HG03280 (cell line): Measurements from ENCODE around the gene ASXL1.
"Not testable (repeated sequence)": the region's sequence is repeated elsewhere in the genome, so short reads cannot be mapped to it uniquely, and the experiment has no call there.

ENCODE experiments used
- ATAC-seq: cut with Tn5 transposase; IDR thresholded peaks from one replicate; pipeline ENCODE4 v1.9.1; 2021; ENCODE audit warnings: mild to moderate bottlenecking, moderate library complexity; ENCODE audit not compliant: unreplicated experiment

ASXL1 gene

GRCh38 chr20:32357869-32358631 is at the start of gene ASXL1:
Gene ASXL1, plus strand, starts transcription at chr20:32358331. Its CDS starts 445 bp downstream, at chr20:32358776.
- peak; percentile 79 for ATAC-seq

GRCh38 chr20:32312718-32313424 is 45.3 kb upstream of the ASXL1 start:
- ATAC-seq, result no peak

GRCh38 chr20:32314768-32315167 is 43.4 kb upstream of the ASXL1 start:
- ATAC-seq, result no peak

- ATAC-seq, result no peak
These were observed 42.7 kb upstream of the ASXL1 start for GRCh38 chr20:32315399-32315798.

- no peak for ATAC-seq
These were observed 42.2 kb upstream of the ASXL1 start for GRCh38 chr20:32315891-32316290.

- no peak for ATAC-seq
These were observed 41.5 kb upstream of the ASXL1 start for GRCh38 chr20:32316667-32317066.

- no peak for ATAC-seq
These were observed 39.0 kb upstream of the ASXL1 start for GRCh38 chr20:32319100-32319499.

GRCh38 chr20:32320305-32320704 is 37.8 kb upstream of the ASXL1 start:
- ATAC-seq, result no peak

GRCh38 chr20:32321390-32321789 is 36.7 kb upstream of the ASXL1 start:
- no peak for ATAC-seq

- ATAC-seq, result not testable (repeated sequence)
These were observed 35.9 kb upstream of the ASXL1 start for GRCh38 chr20:32322260-32322659.

GRCh38 chr20:32323761-32324160 is 34.4 kb upstream of the ASXL1 start:
- not testable (repeated sequence) for ATAC-seq

GRCh38 chr20:32325706-32326503 is 32.2 kb upstream of the ASXL1 start:
- ATAC-seq, result no peak

GRCh38 chr20:32326504-32326845 is 31.7 kb upstream of the ASXL1 start:
- ATAC-seq, result no peak

GRCh38 chr20:32327087-32327681 is 30.9 kb upstream of the ASXL1 start:
- no peak for ATAC-seq

GRCh38 chr20:32329817-32330554 is 28.1 kb upstream of the ASXL1 start:
- no peak for ATAC-seq

GRCh38 chr20:32330555-32330897 is 27.6 kb upstream of the ASXL1 start:
- no peak for ATAC-seq

- peak; percentile 4 for ATAC-seq
These were observed 25.5 kb upstream of the ASXL1 start for GRCh38 chr20:32332614-32333013.

- ATAC-seq, result peak; percentile 55
These were observed 24.7 kb upstream of the ASXL1 start for GRCh38 chr20:32333181-32333987.

- peak; percentile 31 for ATAC-seq
These were observed 23.9 kb upstream of the ASXL1 start for GRCh38 chr20:32333988-32334885.
